ENCODE measurements around the gene SNX22.

SNX22 gene

GRCh38 chr15:64158363-64159134 is 7.0 kb downstream of the SNX22 start:
- DNase-seq, result no peak

GRCh38 chr15:64161688-64162477 is 10.4 kb downstream of the SNX22 start:
- DNase-seq, result no peak

- no peak for DNase-seq
Observed at GRCh38 chr15:64162478-64162868, 10.9 kb downstream of the SNX22 start.

- DNase-seq, result peak; percentile 95
Observed at GRCh38 chr15:64162869-64163658, 11.5 kb downstream of the SNX22 start, which contains the start of gene PPIB. Gene PPIB, minus strand, starts transcription at chr15:64163022. Its CDS starts 36 bp downstream, at chr15:64162986.

- DNase-seq, result peak; percentile 36
Observed at GRCh38 chr15:64163659-64164362, 12.3 kb downstream of the SNX22 start.

- DNase-seq, result no peak
Observed at GRCh38 chr15:64164436-64164835, 12.9 kb downstream of the SNX22 start.

GRCh38 chr15:64166102-64166890 is 14.8 kb downstream of the SNX22 start:
- no peak for DNase-seq

- DNase-seq, result no peak
Observed at GRCh38 chr15:64180235-64180824, 28.8 kb downstream of the SNX22 start.

GRCh38 chr15:64182859-64183370 is 31.4 kb downstream of the SNX22 start:
- DNase-seq, result no peak

GRCh38 chr15:64185146-64185911 is 33.8 kb downstream of the SNX22 start:
- no peak for DNase-seq

GRCh38 chr15:64187396-64188191 is 36.1 kb downstream of the SNX22 start:
- no peak for DNase-seq

- DNase-seq, result no peak
Observed at GRCh38 chr15:64191971-64192830, 40.7 kb downstream of the SNX22 start.

GRCh38 chr15:64193971-64194370 is 42.4 kb downstream of the SNX22 start:
- no peak for DNase-seq

GRCh38 chr15:64197425-64197824 is 45.9 kb downstream of the SNX22 start:
- DNase-seq, result no peak

- DNase-seq, result no peak
Observed at GRCh38 chr15:64205202-64205601, 53.7 kb downstream of the SNX22 start.

All from SIG-M5 (cell line).